GM12875 (cell line): ENCODE measurements around the gene GATD1.
A peak's percentile ranks its signal among the peaks of the same experiment; 100 is the strongest.

Source experiments
- H3K4me3 ChIP-seq: one replicate; pipeline ENCODE4 v1.5.1; 2011; ENCODE audit warnings: low read depth, low read length, control low read depth
- CTCF ChIP-seq: IDR thresholded peaks from 2 replicates; pipeline ENCODE4 v1.5.1; 2011; ENCODE audit warnings: low read depth, mild to moderate bottlenecking, control low read depth, inconsistent platforms, low read length, moderate library complexity, borderline replicate concordance; ENCODE audit not compliant: insufficient read depth

The GATD1 gene

GRCh38 chr11:789943-790342 is 12.7 kb upstream of the GATD1 start, which contains the start of gene CEND1:
CEND1 (minus strand) TSS chr11:790090; CDS start chr11:788576, 1,514 bp downstream.
- no peak for TF ChIP-seq CTCF

GRCh38 chr11:788953-789940 is 12.0 kb upstream of the GATD1 start:
- peak overlapping the region; percentile 49 for H3K4me3 ChIP-seq

More at GRCh38 chr11:789943-790342, 12.7 kb upstream of the GATD1 start, which contains the start of gene CEND1:
- H3K4me3 ChIP-seq = peak within 1 kb of the TSS; percentile 49

GRCh38 chr11:788009-788640 is 10.8 kb upstream of the GATD1 start:
- TF ChIP-seq CTCF = peak; percentile 17; the same call in 1 of the 2 replicates
- H3K4me3 ChIP-seq = no peak overlapping the region

More at GRCh38 chr11:788953-789940, 12.0 kb upstream of the GATD1 start:
- TF ChIP-seq CTCF = no peak

GRCh38 chr11:787084-787675 is 9.9 kb upstream of the GATD1 start:
- no peak overlapping the region for H3K4me3 ChIP-seq

GRCh38 chr11:786235-787083 is 9.2 kb upstream of the GATD1 start:
- no peak overlapping the region for H3K4me3 ChIP-seq
- no peak for TF ChIP-seq CTCF

More at GRCh38 chr11:787084-787675, 9.9 kb upstream of the GATD1 start:
- no peak for TF ChIP-seq CTCF

- no peak overlapping the region for H3K4me3 ChIP-seq
Observed at GRCh38 chr11:783581-784015, 6.3 kb upstream of the GATD1 start.

More at GRCh38 chr11:783581-784015, 6.3 kb upstream of the GATD1 start:
- 0 out of 2 replicates have a peak, but pooled peaks have one; percentile 29 for TF ChIP-seq CTCF
